ENCODE data around the gene CLTC. TPM values are rescaled to one million over a fixed set of nuclear protein-coding genes. Genes with fewer than 3 reads are reported as not detected.
A peak's percentile ranks its signal among the peaks of the same experiment; 100 is the strongest.

Gene CLTC
- total RNA-seq, 1 experiment from 2014 or later = 283 TPM

DNA sequence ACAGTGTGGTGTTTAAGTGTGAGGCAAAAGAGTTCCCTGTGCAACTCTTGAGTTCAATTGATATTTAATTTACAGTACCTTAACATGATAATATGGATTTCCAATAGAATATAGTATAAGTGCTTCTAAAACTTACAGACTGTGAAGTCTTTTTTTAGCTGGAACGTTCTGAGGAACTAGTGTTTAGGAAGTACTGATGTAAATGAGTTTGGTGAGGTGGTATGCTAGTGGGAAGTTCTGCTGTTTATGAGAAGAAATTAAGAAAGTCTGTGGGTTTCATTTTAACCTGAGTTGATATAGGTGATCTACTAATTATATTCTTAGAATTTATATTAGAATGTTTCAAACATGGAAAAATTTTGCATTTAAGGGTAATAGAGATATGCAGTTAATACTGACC, 55.5 kb downstream of the CLTC start:
- Mint-ChIP-seq H3K27me3 (ENCODE audit: low read depth) (no peaks in the 10 kb centered on the region), H3K4me3 (no peak overlapping the region), H3K4me1 (no peaks in the 10 kb centered on the region), H3K9me3 (no peaks in the 10 kb centered on the region), H3K27ac (peak overlapping the region; percentile 78), H3K36me3 (peaks cover 58% of the 10 kb centered on the region)
- no peak for ATAC-seq
- ChIA-PET POLR2A (interaction anchor here (0.6 to 0.8 kb wide), 2 partner anchors 26 kb away, joined by 3 read pairs; no protein-coding TSS in a partner anchor), CTCF (interaction anchor here (0.6 kb wide), 1 partner anchor 356 kb away, joined by 4 read pairs; no protein-coding TSS in a partner anchor)
- no peak for DNase-seq (ENCODE audit: low spot score)
- TF ChIP-seq SOX15 (CRISPR knock-in tag; IDR thresholded peaks at IDR 0.05) = no peak
- TF ChIP-seq, protein P1, sequence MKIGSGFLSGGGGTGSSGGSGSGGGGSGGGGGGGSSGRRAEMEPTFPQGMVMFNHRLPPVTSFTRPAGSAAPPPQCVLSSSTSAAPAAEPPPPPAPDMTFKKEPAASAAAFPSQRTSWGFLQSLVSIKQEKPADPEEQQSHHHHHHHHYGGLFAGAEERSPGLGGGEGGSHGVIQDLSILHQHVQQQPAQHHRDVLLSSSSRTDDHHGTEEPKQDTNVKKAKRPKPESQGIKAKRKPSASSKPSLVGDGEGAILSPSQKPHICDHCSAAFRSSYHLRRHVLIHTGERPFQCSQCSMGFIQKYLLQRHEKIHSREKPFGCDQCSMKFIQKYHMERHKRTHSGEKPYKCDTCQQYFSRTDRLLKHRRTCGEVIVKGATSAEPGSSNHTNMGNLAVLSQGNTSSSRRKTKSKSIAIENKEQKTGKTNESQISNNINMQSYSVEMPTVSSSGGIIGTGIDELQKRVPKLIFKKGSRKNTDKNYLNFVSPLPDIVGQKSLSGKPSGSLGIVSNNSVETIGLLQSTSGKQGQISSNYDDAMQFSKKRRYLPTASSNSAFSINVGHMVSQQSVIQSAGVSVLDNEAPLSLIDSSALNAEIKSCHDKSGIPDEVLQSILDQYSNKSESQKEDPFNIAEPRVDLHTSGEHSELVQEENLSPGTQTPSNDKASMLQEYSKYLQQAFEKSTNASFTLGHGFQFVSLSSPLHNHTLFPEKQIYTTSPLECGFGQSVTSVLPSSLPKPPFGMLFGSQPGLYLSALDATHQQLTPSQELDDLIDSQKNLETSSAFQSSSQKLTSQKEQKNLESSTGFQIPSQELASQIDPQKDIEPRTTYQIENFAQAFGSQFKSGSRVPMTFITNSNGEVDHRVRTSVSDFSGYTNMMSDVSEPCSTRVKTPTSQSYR (CRISPR knock-in tag; IDR thresholded peaks at IDR 0.05) = no peak
- no peak for TF ChIP-seq EMX1 (CRISPR knock-in tag; IDR thresholded peaks at IDR 0.05)
- no peak for TF ChIP-seq JUN (CRISPR knock-in tag; IDR thresholded peaks at IDR 0.05)
- no peak for TF ChIP-seq FOXP1 (CRISPR knock-in tag; IDR thresholded peaks at IDR 0.05; ENCODE audit: borderline replicate concordance)
- TF ChIP-seq, protein P2, sequence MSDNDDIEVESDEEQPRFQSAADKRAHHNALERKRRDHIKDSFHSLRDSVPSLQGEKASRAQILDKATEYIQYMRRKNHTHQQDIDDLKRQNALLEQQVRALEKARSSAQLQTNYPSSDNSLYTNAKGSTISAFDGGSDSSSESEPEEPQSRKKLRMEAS (CRISPR knock-in tag; IDR thresholded peaks at IDR 0.05) = no peak
- no peak for TF ChIP-seq ZNF317 (CRISPR knock-in tag; IDR thresholded peaks at IDR 0.05; ENCODE audit: borderline replicate concordance, low read depth)
- no peak for TF ChIP-seq CBFB (CRISPR knock-in tag; IDR thresholded peaks at IDR 0.05; ENCODE audit: low read depth)
- TF ChIP-seq, protein P3, sequence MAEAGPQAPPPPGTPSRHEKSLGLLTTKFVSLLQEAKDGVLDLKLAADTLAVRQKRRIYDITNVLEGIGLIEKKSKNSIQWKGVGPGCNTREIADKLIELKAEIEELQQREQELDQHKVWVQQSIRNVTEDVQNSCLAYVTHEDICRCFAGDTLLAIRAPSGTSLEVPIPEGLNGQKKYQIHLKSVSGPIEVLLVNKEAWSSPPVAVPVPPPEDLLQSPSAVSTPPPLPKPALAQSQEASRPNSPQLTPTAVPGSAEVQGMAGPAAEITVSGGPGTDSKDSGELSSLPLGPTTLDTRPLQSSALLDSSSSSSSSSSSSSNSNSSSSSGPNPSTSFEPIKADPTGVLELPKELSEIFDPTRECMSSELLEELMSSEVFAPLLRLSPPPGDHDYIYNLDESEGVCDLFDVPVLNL (CRISPR knock-in tag; IDR thresholded peaks at IDR 0.05; ENCODE audit: borderline replicate concordance, low read depth) = no peak
- TF ChIP-seq ZNF219 (CRISPR knock-in tag; IDR thresholded peaks at IDR 0.05; ENCODE audit: borderline replicate concordance) = no peak
- TF ChIP-seq, protein P4, sequence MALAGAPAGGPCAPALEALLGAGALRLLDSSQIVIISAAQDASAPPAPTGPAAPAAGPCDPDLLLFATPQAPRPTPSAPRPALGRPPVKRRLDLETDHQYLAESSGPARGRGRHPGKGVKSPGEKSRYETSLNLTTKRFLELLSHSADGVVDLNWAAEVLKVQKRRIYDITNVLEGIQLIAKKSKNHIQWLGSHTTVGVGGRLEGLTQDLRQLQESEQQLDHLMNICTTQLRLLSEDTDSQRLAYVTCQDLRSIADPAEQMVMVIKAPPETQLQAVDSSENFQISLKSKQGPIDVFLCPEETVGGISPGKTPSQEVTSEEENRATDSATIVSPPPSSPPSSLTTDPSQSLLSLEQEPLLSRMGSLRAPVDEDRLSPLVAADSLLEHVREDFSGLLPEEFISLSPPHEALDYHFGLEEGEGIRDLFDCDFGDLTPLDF (CRISPR knock-in tag; IDR thresholded peaks at IDR 0.05) = no peak
- no peak for TF ChIP-seq NR2C2 (CRISPR knock-in tag; IDR thresholded peaks at IDR 0.05)
- TF ChIP-seq, protein P5, sequence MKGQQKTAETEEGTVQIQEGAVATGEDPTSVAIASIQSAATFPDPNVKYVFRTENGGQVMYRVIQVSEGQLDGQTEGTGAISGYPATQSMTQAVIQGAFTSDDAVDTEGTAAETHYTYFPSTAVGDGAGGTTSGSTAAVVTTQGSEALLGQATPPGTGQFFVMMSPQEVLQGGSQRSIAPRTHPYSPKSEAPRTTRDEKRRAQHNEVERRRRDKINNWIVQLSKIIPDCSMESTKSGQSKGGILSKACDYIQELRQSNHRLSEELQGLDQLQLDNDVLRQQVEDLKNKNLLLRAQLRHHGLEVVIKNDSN (CRISPR knock-in tag; IDR thresholded peaks at IDR 0.05) = no peak
- TF ChIP-seq, protein P6, sequence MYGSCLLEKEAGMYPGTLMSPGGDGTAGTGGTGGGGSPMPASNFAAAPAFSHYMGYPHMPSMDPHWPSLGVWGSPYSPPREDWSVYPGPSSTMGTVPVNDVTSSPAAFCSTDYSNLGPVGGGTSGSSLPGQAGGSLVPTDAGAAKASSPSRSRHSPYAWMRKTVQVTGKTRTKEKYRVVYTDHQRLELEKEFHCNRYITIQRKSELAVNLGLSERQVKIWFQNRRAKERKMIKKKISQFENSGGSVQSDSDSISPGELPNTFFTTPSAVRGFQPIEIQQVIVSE (CRISPR knock-in tag; IDR thresholded peaks at IDR 0.05; ENCODE audit: borderline replicate concordance) = no peak
- no peak for TF ChIP-seq PRRX2 (CRISPR knock-in tag; IDR thresholded peaks at IDR 0.05)
- TF ChIP-seq, protein P7, sequence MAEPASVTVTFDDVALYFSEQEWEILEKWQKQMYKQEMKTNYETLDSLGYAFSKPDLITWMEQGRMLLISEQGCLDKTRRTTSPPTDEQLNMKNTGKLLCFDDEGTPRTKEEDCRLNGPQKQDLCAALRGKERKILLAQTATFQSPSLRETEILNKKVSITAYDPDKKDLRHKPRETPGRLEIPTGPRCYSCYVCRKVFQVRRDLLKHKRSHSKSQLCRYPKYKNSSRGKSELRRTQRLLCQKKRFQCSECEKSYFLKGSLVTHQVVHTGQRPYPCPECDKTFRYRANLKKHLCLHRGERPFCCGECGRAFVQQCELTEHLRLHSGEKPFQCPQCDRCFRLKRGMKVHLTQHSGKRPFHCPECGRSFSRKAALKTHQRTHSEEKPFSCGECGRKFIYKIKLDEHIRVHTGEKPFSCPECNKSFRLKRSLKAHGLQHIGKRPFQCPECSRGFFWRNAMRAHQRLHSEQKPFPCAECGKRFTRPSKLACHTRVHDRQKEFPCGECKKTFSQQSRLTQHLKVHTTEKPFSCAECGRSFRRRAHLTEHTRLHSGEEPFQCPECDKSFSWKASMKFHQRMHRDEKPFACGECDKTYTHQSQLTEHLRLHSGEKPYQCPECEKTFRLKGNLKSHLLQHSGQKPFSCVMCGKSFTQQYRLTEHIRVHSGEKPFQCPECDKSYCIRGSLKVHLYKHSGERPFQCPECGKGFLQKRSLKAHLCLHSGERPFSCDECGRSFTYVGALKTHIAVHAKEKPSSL (CRISPR knock-in tag; conservative IDR thresholded peaks at IDR 0.05) = no peak
- no peak for TF ChIP-seq IRF2 (CRISPR knock-in tag; IDR thresholded peaks at IDR 0.05; ENCODE audit: borderline replicate concordance, low read depth)
- no peak for TF ChIP-seq TEAD1 (CRISPR knock-in tag; IDR thresholded peaks at IDR 0.05)

Data from WTC11 (cell line).